Measurements from ENCODE around the gene RIOK2.
A peak's percentile ranks its signal among the peaks of the same experiment; 100 is the strongest.
"Not testable (repeated sequence)": the region's sequence is repeated elsewhere in the genome, so short reads cannot be mapped to it uniquely, and the experiment has no call there.

The RIOK2 gene

GRCh38 chr5:97183100-97183929, at the start of gene RIOK2:
RIOK2 (minus strand) TSS chr5:97183247; CDS start chr5:97183191, 56 bp downstream.
- DNase-seq = peak; percentile 97

DNA sequence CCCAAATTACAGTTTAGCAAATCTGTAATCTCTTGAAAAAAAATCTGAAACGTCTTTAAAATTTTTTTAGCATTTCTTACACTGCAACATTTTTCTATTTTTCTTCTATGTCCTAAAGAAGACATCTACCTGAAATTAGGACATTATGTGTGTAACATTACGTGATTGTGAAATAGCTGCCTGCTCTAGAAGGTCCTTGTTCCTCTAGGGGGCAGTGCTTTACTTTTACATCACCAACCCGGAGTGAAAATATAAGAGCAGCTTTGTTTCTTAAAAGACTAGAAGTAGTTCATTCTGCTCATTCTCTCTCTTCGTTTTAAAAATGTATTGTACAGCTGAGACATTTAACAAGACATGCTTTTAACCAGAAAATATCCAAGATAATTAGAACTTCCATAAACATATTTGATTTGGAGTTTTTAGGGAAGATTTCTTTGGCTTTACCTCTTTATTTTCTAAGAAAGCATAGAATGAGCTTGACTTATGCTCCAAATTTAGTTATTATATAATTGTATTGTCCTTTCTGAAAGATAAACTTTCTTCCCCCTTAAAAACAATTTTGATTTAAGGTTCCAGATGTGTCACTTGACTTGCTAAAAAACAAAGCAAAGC, 48.1 kb upstream of the RIOK2 start:
- DNase-seq = peak; percentile 63

DNA sequence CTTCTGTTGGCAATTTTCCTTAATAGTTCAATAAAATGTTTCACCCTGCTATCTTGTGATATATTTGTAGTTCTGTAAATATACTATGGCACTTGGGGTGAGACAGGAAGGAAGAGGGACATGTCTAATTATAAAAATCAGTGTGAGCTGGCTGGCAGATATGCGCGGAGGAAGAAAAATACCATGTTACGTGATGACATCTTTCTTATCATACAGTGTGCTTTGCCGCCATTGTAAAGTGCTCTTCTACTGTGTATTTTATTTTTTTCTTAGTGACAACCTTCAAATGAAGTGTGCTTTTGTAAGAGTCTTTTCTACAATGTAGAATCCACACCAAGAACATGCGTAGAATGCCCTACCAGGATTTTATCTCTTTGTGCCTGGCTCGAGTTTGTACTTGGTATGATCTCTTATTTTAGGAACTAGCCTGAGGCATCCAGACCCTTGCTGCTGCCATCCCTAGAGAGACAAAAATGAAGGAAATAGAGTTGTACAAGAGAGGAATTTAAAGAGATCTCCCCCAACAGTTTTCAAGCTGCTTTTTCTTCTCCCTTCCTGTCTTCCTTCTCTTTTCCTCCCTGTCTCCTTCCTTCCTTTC, 46.7 kb upstream of the RIOK2 start:
- no peak for DNase-seq

DNA sequence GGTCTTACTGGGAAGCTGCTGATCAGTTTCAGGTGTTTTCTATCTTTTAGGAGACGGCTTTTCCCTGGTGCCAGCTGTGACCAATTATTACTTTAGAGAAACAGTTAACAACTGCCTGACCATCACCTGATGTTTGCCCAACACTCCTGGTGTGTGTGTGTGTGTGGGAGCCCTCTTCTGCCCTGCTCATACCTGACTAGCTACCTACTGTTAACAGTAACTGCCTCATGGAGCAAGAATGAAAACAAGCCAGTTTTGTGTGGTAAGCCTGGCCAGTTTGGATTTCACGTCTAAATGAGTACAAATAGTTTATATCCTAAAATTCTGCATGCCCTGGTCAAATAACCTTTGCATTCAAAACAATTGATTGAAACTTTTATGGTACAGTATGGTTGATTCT, 46.1 kb upstream of the RIOK2 start:
- no peak for DNase-seq

DNA sequence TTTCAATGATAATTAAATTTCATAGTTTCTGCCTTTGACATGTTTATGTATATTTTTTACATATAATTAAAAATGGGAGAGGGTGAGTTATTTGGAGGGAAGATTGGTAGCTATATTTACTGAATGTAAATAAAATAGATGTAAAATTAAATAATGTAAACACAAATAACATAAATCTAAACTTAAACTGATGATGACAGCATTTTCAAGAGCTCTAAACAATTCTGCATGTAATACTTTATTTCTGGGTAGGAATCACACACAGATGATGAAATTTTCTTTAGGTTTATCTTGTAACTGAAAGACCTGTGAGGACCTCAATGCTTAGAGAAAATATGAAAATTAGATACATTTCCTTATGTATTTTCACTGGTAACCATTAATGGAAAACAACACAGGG, 42.2 kb upstream of the RIOK2 start:
- DNase-seq = no peak

DNA sequence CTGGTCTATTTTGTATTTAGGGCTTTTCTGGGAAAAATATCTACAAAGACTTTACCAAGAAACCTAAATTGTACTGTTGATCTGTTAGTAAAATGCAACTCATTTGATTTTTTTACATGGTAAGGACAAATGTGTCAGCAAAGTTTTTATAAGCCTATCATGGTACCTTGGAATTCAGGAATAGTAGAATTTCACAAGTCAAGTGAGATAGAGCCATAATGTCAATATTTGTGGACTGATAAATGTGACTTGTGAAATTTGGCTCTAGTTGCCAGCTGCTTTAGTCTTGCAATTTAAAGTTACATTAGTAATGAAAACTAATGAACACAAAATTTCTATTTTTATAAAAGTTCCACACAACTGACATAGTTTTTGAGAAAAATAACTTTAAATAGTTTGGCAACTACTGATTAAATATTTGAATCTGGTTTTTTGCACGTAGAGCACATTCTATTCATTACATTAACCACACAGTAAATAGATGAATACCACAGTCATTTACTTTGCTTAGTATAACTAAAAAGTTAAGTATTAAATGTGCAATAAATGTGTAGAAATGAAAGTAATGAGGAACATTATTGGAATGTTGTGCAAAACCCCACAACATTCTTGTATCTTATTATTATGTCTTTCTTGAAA, 41.2 kb upstream of the RIOK2 start:
- no peak for DNase-seq

DNA sequence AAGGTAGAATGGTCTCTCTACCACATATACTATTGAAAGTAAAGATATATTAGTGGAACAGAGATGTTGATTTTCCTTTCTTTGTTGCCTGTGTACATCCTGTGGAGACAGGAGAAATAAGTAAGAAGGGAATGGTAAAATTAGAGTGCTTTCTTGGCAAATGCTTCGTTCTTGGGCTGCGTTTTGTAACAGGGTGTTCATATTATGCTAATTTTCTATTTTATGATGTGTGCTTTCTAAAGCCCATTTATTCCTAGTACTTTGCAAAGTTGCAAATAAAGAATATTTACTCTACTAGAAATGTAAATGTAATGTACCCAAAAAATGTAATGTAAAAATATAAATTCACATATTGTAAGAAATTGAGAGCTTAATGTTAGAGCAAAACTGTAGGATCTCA, 40.5 kb upstream of the RIOK2 start:
- no peak for DNase-seq

GRCh38 chr5:97209343-97209742, 26.3 kb upstream of the RIOK2 start:
- DNase-seq = no peak

DNA sequence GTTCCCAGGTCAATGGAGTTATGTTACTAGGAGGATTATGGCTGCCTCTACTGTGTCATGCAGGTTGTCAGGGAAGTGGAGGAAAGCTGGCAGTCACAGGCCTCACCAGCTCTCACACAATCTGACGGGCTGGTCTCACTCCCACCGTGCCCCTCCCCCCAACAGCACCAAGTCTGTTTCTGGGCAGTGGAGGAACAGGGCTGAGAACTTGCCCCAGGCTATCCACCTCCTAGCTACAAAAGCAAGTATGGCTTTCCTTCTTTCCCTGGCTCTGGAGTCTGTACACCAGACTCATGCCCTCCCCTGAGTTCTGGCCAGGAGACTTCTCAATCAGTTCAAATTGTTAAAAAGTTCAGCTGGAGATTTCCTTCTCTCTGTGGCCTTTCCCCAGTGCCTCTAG, 25.7 kb upstream of the RIOK2 start:
- no peak for DNase-seq

- DNase-seq = no peak
These were observed 25.2 kb upstream of the RIOK2 start for GRCh38 chr5:97208184-97208713.

DNA sequence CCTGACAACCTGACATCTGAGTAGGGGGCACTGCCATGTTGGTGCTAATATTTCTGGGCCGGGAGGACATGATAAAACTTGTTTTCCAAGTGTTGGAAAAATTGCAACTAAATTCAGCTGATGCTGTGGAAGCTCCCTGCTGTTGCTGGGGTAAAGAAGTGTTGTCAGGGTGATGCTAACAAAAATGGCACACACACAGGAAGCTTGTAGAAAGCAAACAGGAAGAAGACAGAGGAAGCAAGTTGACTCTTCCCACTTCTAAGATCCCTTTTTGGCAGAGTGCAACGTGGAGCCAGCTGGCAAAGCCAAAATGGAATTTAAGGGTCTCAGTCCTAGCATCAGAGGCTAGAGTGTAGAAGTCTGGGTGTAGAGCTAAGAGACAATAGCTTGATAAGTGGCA, 11.3 kb upstream of the RIOK2 start:
- DNase-seq = no peak

- DNase-seq = no peak
These were observed 10.3 kb upstream of the RIOK2 start for GRCh38 chr5:97193355-97193688.

DNA sequence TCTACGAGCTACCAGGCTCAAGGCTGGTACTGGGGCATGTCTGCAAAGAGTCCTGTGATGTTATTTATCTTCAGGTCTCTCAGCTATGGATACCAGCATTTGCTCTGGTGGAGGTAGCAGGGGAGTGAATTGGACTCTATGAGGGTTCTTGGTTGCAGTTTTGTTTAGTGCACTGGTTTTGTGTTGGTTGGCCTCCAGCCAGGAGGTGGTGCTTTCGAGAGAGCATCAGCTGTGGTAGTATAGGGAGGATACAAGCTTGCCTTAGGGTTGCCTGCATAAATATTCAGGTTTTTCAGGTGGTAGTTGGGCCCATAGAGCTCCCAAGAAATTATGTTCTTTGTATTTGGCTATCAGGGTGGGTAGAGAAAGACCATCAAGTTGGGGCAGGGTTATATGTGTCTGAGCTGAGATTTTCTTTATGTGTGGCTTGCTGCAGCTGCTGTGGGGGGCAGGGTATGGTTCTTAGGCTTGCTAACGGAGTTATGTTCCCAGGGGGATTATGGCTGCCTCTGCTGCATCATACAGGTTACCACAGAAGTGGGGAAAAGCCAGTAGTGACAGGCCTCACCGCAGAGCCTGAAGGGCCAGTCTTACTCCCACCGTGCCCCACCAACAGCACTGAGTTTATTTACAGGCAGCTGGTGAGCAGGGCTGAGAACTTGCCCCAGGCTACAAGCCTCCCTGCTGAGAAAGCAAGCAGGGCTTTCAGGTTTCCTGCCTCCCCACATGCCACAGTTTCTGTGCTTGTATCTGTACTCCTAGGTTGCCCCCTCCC, 9.7 kb upstream of the RIOK2 start:
- DNase-seq = no peak

- DNase-seq = no peak
These were observed 8.8 kb upstream of the RIOK2 start for GRCh38 chr5:97191893-97192292.

DNA sequence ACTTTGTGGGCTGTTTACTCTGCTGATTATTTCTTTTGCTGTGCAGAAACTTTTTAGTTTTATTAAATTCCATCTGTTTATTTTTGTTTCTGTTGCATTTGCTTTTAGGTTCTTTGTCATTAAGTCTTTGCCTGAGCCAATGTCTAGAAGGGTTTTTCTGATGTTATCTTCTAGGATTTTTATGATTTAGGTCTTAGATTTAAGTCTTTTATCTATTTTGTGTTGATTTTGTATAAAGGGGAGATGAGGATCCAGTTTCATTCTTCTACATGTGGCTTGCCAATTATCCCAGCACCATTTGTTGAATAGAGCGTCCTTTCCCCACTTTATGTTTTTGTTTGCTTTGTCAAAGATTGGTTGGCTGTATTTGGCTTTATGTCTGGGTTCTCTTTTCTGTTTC, 6.5 kb upstream of the RIOK2 start:
- not testable (repeated sequence) for DNase-seq

DNA sequence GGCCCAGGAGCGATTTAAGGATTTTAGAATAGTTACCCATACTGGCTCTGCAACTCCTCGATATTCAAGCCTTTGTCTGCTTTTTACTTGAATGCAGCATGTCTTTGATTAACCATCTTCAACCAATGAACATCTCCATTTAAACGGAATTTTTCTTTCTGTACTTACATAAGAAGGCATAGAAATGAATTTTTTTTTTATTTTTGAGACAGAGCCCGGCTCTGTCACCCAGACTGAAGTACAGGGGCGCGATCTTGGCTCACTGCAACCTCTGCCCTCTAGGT, 825 bp upstream of the RIOK2 start:
- DNase-seq = no peak

DNA sequence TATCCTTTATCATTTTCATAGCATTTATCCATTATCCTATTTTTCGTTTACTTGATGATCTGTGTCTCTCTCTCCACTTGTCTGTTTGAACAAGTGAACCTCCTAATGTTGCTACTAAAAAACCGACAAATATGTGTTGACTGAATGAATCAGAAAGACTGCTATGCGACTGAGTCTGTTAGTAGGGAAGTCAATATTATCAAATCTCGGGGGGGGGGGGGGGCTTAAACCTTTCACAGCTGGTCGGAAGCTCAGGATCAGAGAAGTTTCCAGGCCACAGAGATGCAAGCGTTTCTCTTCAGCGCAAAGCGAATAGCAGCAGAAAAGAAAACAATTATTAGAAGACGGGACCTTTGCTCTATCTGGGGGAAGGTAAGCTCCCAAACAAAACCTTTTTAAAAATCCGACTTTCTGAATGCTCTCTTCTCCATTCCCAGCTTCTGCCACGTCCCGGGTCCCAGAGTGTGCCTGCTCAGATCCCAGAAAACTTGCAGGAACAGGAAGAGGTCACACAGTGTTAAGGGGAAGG, 412 bp downstream of the RIOK2 start:
- peak; percentile 25 for DNase-seq

DNA sequence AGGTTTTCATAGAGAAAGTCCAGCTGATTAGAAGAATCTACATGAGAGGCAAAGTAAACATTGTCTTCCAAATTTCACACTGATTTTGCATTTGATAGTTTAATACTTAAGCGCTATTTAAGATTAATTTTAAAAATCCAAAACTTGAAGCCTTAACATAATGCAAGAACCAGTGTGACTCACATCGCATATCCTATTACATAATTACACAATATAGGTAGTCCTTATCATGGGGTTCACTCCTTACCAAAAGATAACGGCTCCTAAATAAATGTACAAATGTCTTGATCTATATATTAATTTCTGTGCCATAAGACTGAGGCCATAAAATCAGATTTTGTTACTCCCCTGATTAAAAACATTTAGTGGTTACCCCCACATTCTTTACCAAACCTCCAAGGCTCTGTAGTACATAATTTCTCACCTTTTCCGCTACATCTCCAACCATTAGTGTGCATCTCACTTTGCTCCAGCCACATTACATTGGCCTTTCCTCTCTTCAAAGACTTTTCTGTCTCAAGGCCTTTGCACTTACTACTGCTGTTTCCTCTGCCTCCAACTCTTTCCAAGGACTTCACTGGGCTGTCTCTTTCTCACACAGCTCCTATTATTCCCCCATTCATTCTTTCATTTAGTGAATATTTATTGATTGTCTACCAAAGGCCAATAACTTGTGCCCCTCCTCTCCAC, 1.0 kb downstream of the RIOK2 start:
- no peak for DNase-seq

DNA sequence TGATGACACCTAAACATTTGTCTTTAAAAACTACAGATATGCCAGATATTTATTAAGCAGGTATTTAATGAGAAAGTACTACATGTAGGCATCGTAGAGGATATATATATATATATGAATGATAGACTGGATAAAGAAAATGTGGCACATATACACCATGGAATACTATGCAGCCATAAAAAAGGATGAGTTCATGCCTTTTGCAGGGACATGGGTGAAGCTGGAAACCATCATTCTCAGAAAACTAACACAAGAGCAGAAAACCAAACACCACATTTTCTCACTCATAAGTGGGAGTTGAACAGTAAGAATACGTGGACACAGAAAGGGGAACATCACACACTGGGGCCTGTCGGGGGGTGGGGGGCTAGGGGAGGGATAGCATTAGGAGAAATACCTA, 3.6 kb downstream of the RIOK2 start:
- DNase-seq = not testable (repeated sequence)

DNA sequence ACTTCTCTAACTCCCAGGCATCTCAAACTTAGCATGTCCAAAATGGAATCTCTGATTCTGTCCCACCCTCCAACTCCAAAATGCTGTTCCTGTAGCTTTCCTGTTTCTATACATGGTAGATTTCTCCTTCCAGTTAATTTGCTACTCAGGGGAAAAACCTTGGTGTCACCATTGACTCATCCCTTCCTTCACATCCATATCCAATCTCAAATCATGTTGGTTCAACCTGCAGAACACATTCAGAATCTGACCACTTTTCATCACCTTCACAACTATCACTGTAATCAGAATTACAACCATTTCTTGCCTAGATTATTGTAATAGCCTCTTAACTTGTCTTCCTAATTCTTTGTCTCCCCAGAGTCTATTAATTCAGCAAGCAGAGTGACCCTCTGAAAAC, 10.8 kb downstream of the RIOK2 start:
- DNase-seq = no peak

DNA sequence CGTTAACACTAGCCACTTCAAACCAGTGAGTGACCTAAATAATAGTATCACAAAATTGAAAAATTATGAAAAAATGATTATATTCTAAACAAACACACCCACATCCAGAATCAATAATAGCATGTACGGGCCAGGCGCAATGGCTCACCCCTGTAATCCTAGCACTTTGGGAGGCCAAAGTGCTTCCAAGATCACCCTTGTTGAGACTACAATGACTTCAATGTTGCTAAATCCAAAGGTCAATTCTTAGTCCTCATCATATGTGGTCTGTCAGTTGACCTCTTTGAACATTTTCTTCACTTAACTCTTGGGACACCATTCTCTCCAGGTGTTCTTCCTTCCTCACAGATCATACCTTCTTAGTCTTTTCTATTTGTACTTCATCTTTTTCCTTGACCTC, 11.3 kb downstream of the RIOK2 start:
- no peak for DNase-seq

DNA sequence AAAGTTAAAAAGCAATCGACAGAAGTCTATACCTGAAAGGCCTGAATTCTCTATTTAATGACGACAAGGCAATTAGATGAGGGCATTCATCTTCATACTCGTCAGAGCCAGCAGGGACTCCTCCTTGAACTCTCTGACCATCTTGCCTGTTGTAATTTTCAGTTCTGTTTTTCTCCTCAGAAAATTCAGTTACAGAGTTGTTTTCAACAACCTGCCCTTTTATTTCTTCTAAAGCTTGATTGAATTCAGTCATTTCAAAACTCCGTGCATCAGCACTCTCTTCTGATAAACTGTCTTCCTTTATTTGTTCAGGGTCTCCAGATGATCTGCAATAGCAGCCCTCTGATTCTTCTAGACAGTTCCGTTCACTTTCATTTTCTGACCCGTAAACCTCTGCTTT, 15.6 kb downstream of the RIOK2 start:
- peak; percentile 48 for DNase-seq
